Midbrain (tissue), 1 donor: ENCODE data around the gene MAN2A1.

ENCODE experiments used
- DNase-seq: peaks from one replicate; lab custom pipeline; 2025; lab: John Stamatoyannopoulos, UW

MAN2A1 gene

GRCh38 chr5:109681763-109682162, 8.0 kb upstream of the MAN2A1 start:
- DNase-seq = no peak

- no peak for DNase-seq
These were observed 7.3 kb upstream of the MAN2A1 start for GRCh38 chr5:109682383-109682782.

GRCh38 chr5:109685916-109686315, 3.8 kb upstream of the MAN2A1 start:
- no peak for DNase-seq

DNA sequence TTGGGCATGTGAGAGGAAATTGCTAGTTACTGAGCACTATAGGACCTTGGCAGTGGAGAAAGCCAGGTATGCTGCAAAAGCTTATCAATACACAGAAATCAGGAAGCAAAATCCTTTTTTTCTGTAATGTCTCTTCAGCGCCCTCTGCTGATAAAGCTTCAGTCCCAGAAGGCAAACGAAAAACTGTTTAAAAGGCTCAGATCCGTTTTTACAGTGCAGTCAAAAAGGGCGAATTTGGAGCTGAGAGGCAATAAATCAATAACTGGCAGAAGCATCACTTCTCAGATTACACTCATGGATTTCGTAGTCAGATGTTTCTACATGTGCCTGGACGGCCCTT, 1.1 kb upstream of the MAN2A1 start:
- DNase-seq = peak; percentile 79

- DNase-seq = peak; percentile 90
These were observed 572 bp upstream of the MAN2A1 start for GRCh38 chr5:109688970-109689739.

DNA sequence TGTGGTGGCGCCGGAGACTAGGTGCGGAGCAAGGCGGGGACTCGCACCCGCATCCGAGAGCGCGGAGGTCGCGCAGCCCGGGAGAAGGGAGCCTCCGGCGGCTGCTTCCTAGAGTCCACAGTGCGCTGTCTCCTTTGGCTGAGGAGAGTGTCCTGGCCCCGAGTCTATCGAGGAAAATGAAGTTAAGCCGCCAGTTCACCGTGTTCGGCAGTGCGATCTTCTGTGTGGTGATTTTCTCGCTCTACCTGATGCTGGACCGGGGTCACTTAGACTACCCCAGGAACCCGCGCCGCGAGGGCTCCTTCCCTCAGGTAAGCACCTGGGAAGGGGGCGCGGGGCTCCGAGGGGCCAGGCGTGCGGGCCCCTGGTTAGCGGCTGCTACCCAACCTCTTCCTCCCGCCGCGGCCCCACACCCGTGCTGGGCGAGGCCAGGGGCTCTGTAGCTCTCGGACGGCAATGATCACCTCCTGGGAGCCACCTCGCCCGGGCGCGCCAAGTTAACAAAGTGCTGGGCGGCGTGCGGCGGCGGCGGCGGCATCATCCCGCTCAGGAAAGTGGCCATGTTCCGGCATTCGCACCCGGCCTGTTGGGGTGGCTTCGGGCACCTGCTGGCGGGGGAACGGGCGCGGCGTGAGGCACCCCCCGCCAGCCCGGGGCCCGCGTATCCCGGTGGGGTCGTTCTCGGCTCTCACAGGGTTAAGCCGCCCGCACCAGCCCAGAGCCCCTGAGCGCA, 681 bp downstream of the MAN2A1 start:
- no peak for DNase-seq

- DNase-seq = peak; percentile 74
These were observed 1.3 kb downstream of the MAN2A1 start for GRCh38 chr5:109690975-109691574.

GRCh38 chr5:109691996-109692395, 2.3 kb downstream of the MAN2A1 start:
- DNase-seq = peak; percentile 29

GRCh38 chr5:109692852-109693251, 3.1 kb downstream of the MAN2A1 start:
- DNase-seq = no peak

GRCh38 chr5:109693535-109694400, 4.0 kb downstream of the MAN2A1 start:
- DNase-seq = no peak

GRCh38 chr5:109694451-109694891, 4.7 kb downstream of the MAN2A1 start:
- DNase-seq = no peak

DNA sequence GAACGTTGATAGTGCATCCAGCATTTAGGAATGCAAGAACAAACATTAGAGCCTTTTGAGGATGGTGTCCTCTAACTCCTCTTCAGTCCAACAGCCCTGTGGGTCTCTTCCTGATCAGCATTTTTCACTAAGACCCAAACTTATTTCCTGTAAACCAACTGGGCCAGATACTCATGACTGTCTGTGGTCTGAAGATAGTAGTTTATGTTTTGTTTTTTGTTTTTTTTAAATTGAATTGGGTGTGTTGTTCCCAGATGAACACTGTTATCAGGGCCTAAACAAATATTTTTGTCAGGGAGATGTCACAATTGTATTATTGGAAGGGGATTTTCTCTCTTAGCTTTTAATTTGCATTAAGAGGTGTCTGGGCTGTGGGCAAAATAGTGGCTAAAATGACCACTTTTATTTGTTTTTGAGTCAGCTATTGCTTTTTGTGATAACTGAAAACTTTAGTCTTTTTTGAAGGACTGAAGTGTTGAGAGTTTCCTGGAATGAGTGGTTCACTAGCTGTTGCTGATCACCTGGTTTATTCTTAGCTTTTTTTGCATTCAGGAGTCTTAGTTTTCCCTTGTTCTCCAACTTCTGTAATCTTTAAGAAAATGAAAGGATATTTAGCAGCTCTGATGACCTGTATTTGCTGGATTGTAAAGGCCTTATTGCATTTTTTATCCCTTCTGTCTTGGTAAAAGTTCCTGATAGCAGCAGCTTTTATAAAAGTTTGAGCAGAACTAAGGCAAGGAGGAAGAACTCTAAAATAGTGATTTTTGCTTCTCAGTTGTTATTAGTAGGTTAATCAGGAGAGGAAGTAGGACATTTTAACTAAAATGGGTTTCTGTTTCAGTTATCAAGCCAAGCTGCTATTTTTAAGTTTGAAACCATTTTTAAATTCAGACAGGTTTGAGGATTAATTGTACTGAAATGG, 5.5 kb downstream of the MAN2A1 start:
- no peak for DNase-seq

- no peak for DNase-seq
These were observed 7.6 kb downstream of the MAN2A1 start for GRCh38 chr5:109697339-109697738.

DNA sequence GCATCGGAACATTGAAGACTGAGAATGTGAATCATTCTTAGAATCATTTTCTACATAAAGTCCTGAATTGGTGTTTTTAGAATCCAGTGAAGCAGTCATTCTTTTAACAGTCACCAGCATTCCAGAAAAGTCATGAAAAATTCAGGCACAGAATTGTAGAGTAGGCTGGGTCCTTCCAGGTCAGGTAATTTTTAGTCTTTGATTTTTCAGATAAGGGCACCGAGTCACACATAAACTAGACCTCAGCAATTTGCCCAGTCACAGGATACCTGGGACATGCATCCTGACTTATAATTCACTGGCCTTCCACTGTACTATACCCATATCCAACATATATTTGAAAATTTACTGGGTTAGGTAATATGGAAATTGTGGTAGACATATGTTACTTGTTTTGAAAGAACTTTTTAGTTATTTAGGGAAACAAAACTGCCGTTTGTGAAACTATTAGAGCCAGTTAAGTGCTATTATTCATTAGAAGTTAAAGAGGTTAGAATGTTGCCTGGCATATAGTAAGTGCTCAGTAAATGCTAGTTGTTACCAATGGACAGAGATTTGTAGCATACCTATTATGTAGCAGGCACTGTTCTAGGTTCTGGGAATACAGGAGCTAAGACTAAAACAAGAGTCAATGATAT, 10.9 kb downstream of the MAN2A1 start:
- DNase-seq = no peak

GRCh38 chr5:109701252-109701651, 11.5 kb downstream of the MAN2A1 start:
- DNase-seq = no peak

DNA sequence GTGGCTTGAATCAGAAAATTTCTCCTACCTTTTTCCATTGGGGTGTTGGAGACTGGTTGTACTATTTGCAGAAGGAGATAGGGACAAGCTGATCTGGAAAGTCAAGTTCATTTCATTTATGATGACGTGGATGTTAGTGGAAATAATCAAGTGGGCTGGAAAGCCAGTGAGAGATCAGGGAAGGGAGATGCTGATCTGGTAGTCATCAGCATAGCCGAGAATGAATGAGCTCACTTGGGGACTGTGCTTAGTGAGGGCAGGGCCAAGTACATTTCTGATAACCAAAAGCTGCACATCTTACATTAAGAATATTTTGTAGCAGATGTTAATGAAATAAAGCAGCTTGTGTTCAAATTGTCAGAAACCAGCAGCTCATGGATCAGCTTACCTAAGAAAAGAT, 12.1 kb downstream of the MAN2A1 start:
- no peak for DNase-seq

DNA sequence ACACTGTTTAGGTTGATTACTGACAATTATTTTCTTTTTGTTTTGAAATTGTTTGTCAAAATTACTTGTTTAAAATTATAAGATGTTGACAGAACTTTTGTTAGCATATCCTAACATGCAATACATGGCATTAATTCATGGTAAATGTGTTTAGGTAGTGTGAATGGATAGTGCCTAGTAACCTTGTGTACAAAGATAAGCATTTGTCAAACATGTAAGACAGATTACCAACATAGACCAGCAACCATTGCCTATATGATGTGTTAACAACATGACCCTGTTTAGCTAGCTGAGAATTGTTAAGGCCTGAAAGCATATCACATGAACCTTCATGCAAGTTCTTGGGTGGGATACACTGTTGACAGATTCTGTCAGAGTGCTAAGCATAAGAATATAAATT, 13.4 kb downstream of the MAN2A1 start:
- DNase-seq = no peak

GRCh38 chr5:109703829-109704228, 14.1 kb downstream of the MAN2A1 start:
- DNase-seq = no peak

DNA sequence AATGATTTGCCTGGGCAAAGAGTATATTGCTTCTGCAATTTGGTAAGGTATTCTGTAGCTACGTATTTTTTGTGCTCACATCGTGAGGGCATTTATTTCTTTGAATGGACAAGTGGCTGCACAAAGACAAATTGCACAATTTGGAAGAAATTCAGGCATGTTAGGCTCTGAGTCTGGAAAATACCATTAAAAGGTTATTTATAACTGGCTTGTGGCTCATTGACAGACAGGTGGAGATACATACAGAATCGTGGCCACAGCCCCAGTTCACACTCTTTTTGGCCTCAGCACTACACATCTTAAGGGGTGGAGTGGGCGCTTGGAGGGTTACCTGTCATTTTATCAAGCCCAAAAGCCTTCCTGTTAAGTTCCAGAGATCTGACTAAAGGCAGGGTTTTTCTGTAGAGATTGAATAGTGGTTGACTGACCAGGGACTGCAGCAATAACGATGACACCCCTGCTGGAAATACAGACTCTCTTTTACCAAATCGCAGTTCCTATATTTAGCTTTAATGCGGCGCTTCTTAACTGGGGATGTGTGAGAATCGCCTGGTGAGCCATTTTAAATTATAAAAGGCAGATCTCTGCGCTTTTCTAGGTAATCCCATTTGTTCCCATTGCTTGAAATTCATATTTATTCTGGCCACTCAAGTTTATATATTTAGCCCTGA, 14.7 kb downstream of the MAN2A1 start:
- DNase-seq = no peak

GRCh38 chr5:109705596-109705995, 15.9 kb downstream of the MAN2A1 start:
- DNase-seq = no peak
